Colonic mucosa (tissue), 4 donors: ENCODE data around the gene VAPA. TPM values are rescaled to one million over a fixed set of nuclear protein-coding genes. Genes with fewer than 3 reads are reported as not detected.

ENCODE experiments used
- DNase-seq: peaks from one replicate; pipeline ENCODE4 v3.0.0-alpha.2; 2020
- H3K27ac ChIP-seq: fragments of 200-600 bp; one replicate; pipeline ENCODE4 v1.8.0; 2021
- H3K27me3 ChIP-seq: fragments of 200-600 bp; one replicate; pipeline ENCODE4 v1.8.0; 2021
- H3K36me3 ChIP-seq: fragments of 200-600 bp; one replicate; pipeline ENCODE4 v1.8.0; 2021
- H3K4me1 ChIP-seq: fragments of 200-600 bp; one replicate; pipeline ENCODE4 v1.8.0; 2021; ENCODE audit warnings: mild to moderate bottlenecking
- H3K4me3 ChIP-seq: fragments of 200-600 bp; one replicate; pipeline ENCODE4 v1.8.0; 2021
- H3K9ac ChIP-seq, 2 donors: one replicate each; pipeline ENCODE4 v1.7.0; 2013; ENCODE audit warnings: control low read depth in 2 of 2, low read depth in 2 of 2, low read length in 2 of 2
- H3K9me3 ChIP-seq: fragments of 200-600 bp; one replicate; pipeline ENCODE4 v1.8.0; 2021
- CTCF ChIP-seq: fragments of 200-600 bp; IDR thresholded peaks from one replicate; pipeline ENCODE4 v1.8.0; 2022; ENCODE audit warnings: antibody characterized with exemption, mild to moderate bottlenecking
- intact Hi-C: fragments of 100-400 bp; cut with DNase I; formaldehyde crosslinking; loops from one replicate; pipeline ENCODE4 v1.14.1; 2022
- total RNA-seq, 2 donors: library from RNA; stranded (reverse); fragmentation: NEBNext Ultra II Directional in 1 of 2; extraction: Animal tissue kit (Norgen Biotek cat#: 25700) in 1 of 2; gene quantifications; one replicate each; pipeline ENCODE4 v1.2.1, GENCODE V29; 2021
- donor health status: healthy.
- donor health status: DM: no; HTN: no; CAD: no.
- donor health status: DM: no; HTN: no; CAD: no.

The VAPA gene
- total RNA-seq, 2 donors from 2014 or later, result 224 to 295 TPM

GRCh38 chr18:9927392-9928063, 13.7 kb downstream of the VAPA start:
- H3K4me3 ChIP-seq, result no peak overlapping the region
- H3K9ac ChIP-seq, result no peak overlapping the region
- DNase-seq, result no peak
- no peak overlapping the region for H3K27ac ChIP-seq
- intact Hi-C loops, result no loop called here
- peaks cover 8% of the 10 kb centered on the region for H3K4me1 ChIP-seq
- H3K36me3 ChIP-seq, result no peaks in the 10 kb centered on the region
- no peaks in the 10 kb centered on the region for H3K27me3 ChIP-seq
- no peaks in the 10 kb centered on the region for H3K9me3 ChIP-seq
- TF ChIP-seq CTCF, result no peak

GRCh38 chr18:9928646-9929259, 14.9 kb downstream of the VAPA start:
- intact Hi-C loops, result no loop called here
- Histone ChIP-seq H3K9ac (no peak overlapping the region), H3K27me3 (no peaks in the 10 kb centered on the region), H3K4me1 (peaks cover 8% of the 10 kb centered on the region), H3K36me3 (no peaks in the 10 kb centered on the region), H3K27ac (no peak overlapping the region), H3K4me3 (no peak overlapping the region), H3K9me3 (no peaks in the 10 kb centered on the region)
- DNase-seq, result no peak
- TF ChIP-seq CTCF, result no peak

DNA sequence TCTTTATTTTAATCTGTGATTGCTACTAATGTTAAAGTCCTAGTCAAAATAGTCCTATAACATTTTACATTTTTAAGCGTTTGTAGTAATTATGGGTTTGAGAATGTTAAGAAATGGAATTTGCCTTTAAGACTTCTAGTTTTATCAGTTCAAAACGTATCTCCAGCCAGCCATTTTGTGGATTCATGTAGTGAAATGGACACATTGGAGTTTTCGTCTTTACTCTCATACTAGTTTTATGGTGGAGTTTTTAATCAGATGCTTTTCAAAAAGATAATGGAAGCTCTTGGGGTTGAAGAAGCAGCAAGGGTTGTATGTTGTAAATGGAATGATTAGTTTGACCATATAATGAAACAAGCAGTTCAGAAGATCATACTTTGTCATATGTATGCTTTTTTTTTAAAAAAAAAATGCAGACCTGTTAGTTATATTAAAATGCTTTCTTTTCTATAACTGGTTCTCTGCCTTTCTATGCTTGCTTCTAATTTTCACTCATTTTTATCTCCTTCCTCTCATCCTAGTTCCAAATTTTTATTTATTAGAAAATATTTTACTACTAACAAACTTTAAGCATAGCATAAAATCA, 16.6 kb downstream of the VAPA start:
- no peaks in the 10 kb centered on the region for H3K36me3 ChIP-seq
- no peaks in the 10 kb centered on the region for H3K27me3 ChIP-seq
- H3K4me1 ChIP-seq, result peaks cover 4% of the 10 kb centered on the region
- H3K4me3 ChIP-seq, result no peak overlapping the region
- no peak for DNase-seq
- no peak for TF ChIP-seq CTCF
- no peak overlapping the region for H3K9ac ChIP-seq
- no peak overlapping the region for H3K27ac ChIP-seq
- no peaks in the 10 kb centered on the region for H3K9me3 ChIP-seq
- intact Hi-C loops, result no loop called here

- peaks cover 3% of the 10 kb centered on the region for H3K4me1 ChIP-seq
- TF ChIP-seq CTCF, result no peak
Measured at GRCh38 chr18:9931146-9931545, 17.3 kb downstream of the VAPA start.

DNA sequence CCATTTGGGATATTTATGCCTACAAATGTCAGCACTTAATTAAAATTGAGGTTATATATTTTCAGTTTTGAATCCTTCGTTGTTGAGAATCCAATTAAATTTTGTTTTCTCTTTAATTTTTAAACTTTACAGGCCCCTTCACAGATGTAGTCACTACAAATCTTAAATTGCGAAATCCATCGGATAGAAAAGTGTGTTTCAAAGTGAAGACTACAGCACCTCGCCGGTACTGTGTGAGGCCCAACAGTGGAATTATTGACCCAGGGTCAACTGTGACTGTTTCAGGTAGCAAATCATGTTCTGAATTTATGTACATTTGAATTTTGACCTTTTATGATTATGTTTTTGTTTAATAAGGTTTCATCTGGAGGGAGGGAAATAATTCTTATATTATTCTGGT, 17.9 kb downstream of the VAPA start:
- no peak overlapping the region for H3K9ac ChIP-seq
- no peak for TF ChIP-seq CTCF
- H3K36me3 ChIP-seq, result no peaks in the 10 kb centered on the region
- H3K4me1 ChIP-seq, result no peaks in the 10 kb centered on the region
- no peak overlapping the region for H3K27ac ChIP-seq
- H3K4me3 ChIP-seq, result no peak overlapping the region
- no peaks in the 10 kb centered on the region for H3K27me3 ChIP-seq
- no peaks in the 10 kb centered on the region for H3K9me3 ChIP-seq
- intact Hi-C loops, result no loop called here
- DNase-seq, result no peak

More at GRCh38 chr18:9931146-9931545, 17.3 kb downstream of the VAPA start:
- intact Hi-C loops, result no loop called here
- DNase-seq, result no peak
- Histone ChIP-seq H3K9ac (no peak overlapping the region), H3K9me3 (no peaks in the 10 kb centered on the region), H3K36me3 (no peaks in the 10 kb centered on the region), H3K4me3 (no peak overlapping the region), H3K27me3 (no peaks in the 10 kb centered on the region), H3K27ac (no peak overlapping the region)
